GM23338 (cell line): ENCODE data around the gene AK9. TPM values are rescaled to one million over a fixed set of nuclear protein-coding genes. Genes with fewer than 3 reads are reported as not detected.

Experiments
- ATAC-seq: fragments of 200-7000 bp; cut with Tn5 transposase; 3 replicates; pipeline ENCODE4 v1.9.1; 2020
- DNase-seq: peaks from one replicate; pipeline ENCODE4 v3.0.0-alpha.2; 2015; ENCODE audit warnings: low spot score
- H2AFZ ChIP-seq: fragments of 200-600 bp; sonication (generic); 2 replicates; pipeline ENCODE4 v1.8.0; 2016; ENCODE audit warnings: antibody characterized with exemption, mild to moderate bottlenecking, moderate library complexity
- H3F3A ChIP-seq: fragments of 200-600 bp; sonication (generic); replicated peaks from 2 replicates; pipeline ENCODE4 v1.8.0; 2017; ENCODE audit warnings: antibody characterized with exemption, mixed run types, low read depth
- H3K27ac ChIP-seq: fragments of 200-600 bp; sonication (generic); 2 replicates; pipeline ENCODE4 v1.6.1; 2016; ENCODE audit warnings: low read depth
- H3K27me3 ChIP-seq: fragments of 200-600 bp; sonication (generic); 2 replicates; pipeline ENCODE4 v1.8.0; 2016; ENCODE audit warnings: mild to moderate bottlenecking, mixed run types, moderate library complexity; ENCODE audit not compliant: insufficient read depth
- H3K36me3 ChIP-seq: fragments of 200-600 bp; sonication (generic); 2 replicates; pipeline ENCODE4 v1.8.0; 2016; ENCODE audit warnings: mild to moderate bottlenecking; ENCODE audit not compliant: insufficient read depth
- H3K4me1 ChIP-seq: fragments of 200-600 bp; sonication (generic); 2 replicates; pipeline ENCODE4 v1.8.0; 2016; ENCODE audit warnings: mild to moderate bottlenecking, moderate library complexity; ENCODE audit not compliant: insufficient read depth
- H3K4me2 ChIP-seq: fragments of 200-600 bp; sonication (generic); 2 replicates; pipeline ENCODE4 v1.7.1; 2017; ENCODE audit warnings: mixed run types
- H3K4me3 ChIP-seq: fragments of 200-600 bp; sonication (generic); 2 replicates; pipeline ENCODE4 v1.6.1; 2016; ENCODE audit warnings: mixed run types
- H3K79me2 ChIP-seq: fragments of 200-600 bp; sonication (generic); replicated peaks from 2 replicates; pipeline ENCODE4 v1.8.0; 2017; ENCODE audit warnings: mild to moderate bottlenecking; ENCODE audit not compliant: insufficient read depth
- H3K9me2 ChIP-seq: fragments of 200-600 bp; sonication (generic); 2 replicates; pipeline ENCODE4 v1.8.0; 2017; ENCODE audit not compliant: insufficient read depth
- H4K20me1 ChIP-seq: fragments of 200-600 bp; sonication (generic); replicated peaks from 2 replicates; pipeline ENCODE4 v1.8.0; 2017; ENCODE audit warnings: mild to moderate bottlenecking; ENCODE audit not compliant: insufficient read depth
- H3K27ac Mint-ChIP-seq: 2 replicates; pipeline ENCODE4 v1.8.0; 2020; ENCODE audit warnings: inconsistent platforms, mild to moderate bottlenecking, moderate library complexity, mixed read lengths
- H3K27me3 Mint-ChIP-seq: 3 replicates; pipeline ENCODE4 v1.8.0; 2022; ENCODE audit warnings: low read depth, mild to moderate bottlenecking, moderate library complexity, mixed read lengths, inconsistent platforms; ENCODE audit not compliant: insufficient read depth, poor library complexity
- H3K36me3 Mint-ChIP-seq: 3 replicates; pipeline ENCODE4 v1.8.0; 2021; ENCODE audit warnings: low read depth, mild to moderate bottlenecking, inconsistent platforms, moderate library complexity, mixed read lengths
- H3K4me1 Mint-ChIP-seq: 3 replicates; pipeline ENCODE4 v1.8.0; 2020; ENCODE audit warnings: mild to moderate bottlenecking, inconsistent platforms, mixed read lengths
- H3K4me3 Mint-ChIP-seq: 3 replicates; pipeline ENCODE4 v1.8.0; 2021; ENCODE audit warnings: moderate library complexity, mild to moderate bottlenecking, inconsistent platforms, mixed read lengths
- H3K9me3 Mint-ChIP-seq: 3 replicates; pipeline ENCODE4 v1.8.0; 2020; ENCODE audit warnings: moderate library complexity, mild to moderate bottlenecking, inconsistent platforms, mixed read lengths
- CREB1 ChIP-seq: fragments of 250-450 bp; sonication (Bioruptor Pico); IDR thresholded peaks from 2 replicates; pipeline ENCODE4 v1.5.0; 2020; ENCODE audit warnings: low read depth, mild to moderate bottlenecking, moderate library complexity
- EZH2 ChIP-seq: fragments of 200-600 bp; sonication (generic); IDR thresholded peaks from one replicate; pipeline ENCODE4 v1.8.0; 2017; ENCODE audit warnings: antibody characterized with exemption, mild to moderate bottlenecking, low read depth; ENCODE audit not compliant: unreplicated experiment
- JUNB ChIP-seq: IDR thresholded peaks from one replicate; pipeline ENCODE4 v1.6.1; 2016; ENCODE audit warnings: antibody characterized with exemption; ENCODE audit not compliant: unreplicated experiment
- NANOG ChIP-seq: IDR thresholded peaks from 2 replicates; pipeline ENCODE4 v1.6.1; 2016; ENCODE audit warnings: antibody characterized with exemption, borderline replicate concordance
- POLR2AphosphoS5 ChIP-seq: IDR thresholded peaks from 2 replicates; pipeline ENCODE4 v1.6.1; 2016; ENCODE audit warnings: antibody characterized with exemption, low read depth
- REST ChIP-seq: IDR thresholded peaks from one replicate; pipeline ENCODE4 v1.6.1; 2018; ENCODE audit warnings: antibody characterized with exemption; ENCODE audit not compliant: unreplicated experiment
- STAT1 ChIP-seq: IDR thresholded peaks from one replicate; pipeline ENCODE4 v1.6.1; 2016; ENCODE audit warnings: antibody characterized with exemption; ENCODE audit not compliant: unreplicated experiment
- ZNF331 ChIP-seq: fragments of 250-450 bp; sonication (Bioruptor Pico); IDR thresholded peaks from 2 replicates; pipeline ENCODE4 v1.5.0; 2020; ENCODE audit warnings: low read depth, mild to moderate bottlenecking, moderate library complexity
- polyA plus RNA-seq: library from polyadenylated mRNA; unstranded; fragments of >200 nt; fragmentation: Nextera tagmentation; extraction: Ambion mirVana; gene quantifications from 2 replicates; pipeline ENCODE4 v1.2.1, GENCODE V29; 2016
- total RNA-seq: library from RNA; depleted of rRNA; stranded (reverse); fragments of >200 nt; shearing (Covaris generic); gene quantifications from 2 replicates; pipeline ENCODE4 v1.2.3, GENCODE V29; 2014
- TF ChIP-seq, protein P1 (sequence below): IDR thresholded peaks from 2 replicates; pipeline ENCODE4 v1.6.1; 2016; ENCODE audit warnings: antibody characterized with exemption
- TF ChIP-seq, protein P2 (sequence below), 2 experiments: fragments of 200-600 bp in 1 of 2; sonication (generic) in 1 of 2; conservative IDR thresholded peaks; 2 replicates each; pipeline versions ENCODE4 v1.5.1 to v1.6.1; 2016 to 2017; ENCODE audit warnings: antibody characterized with exemption in 2 of 2, low read depth in 2 of 2, mild to moderate bottlenecking in 2 of 2, moderate library complexity in 1 of 2

The AK9 gene
- total and polyA plus RNA-seq, 2 experiments from 2014 or later = 2.0 to 6.4 TPM

GRCh38 chr6:109611502-109611901 lies 79.5 kb downstream of the AK9 start:
- Histone ChIP-seq H3K27me3 (no peaks in the 10 kb centered on the region), H2AFZ (no peak overlapping the region), H3K36me3 (no peaks in the 10 kb centered on the region), H4K20me1 (no peaks in the 10 kb centered on the region), H3K79me2 (no peaks in the 10 kb centered on the region), H3K9me2 (no peaks in the 10 kb centered on the region), H3K27ac (no peak overlapping the region), H3K4me2 (no peak overlapping the region), H3F3A (no peaks in the 10 kb centered on the region), H3K4me3 (no peak overlapping the region), H3K4me1 (no peaks in the 10 kb centered on the region)
- Mint-ChIP-seq H3K27ac (no peak overlapping the region), H3K9me3 (no peaks in the 10 kb centered on the region; the same call in 2 of the 3 replicates), H3K4me3 (no peak overlapping the region), H3K36me3 (no peaks in the 10 kb centered on the region), H3K4me1 (no peaks in the 10 kb centered on the region), H3K27me3 (peaks cover 3% of the 10 kb centered on the region)
- no peak for TF ChIP-seq REST
- TF ChIP-seq JUNB = no peak
- no peak for TF ChIP-seq ZNF331 (CRISPR knock-in tag)
- no peak for DNase-seq
- no peak for ATAC-seq

- Mint-ChIP-seq H3K4me1 (no peaks in the 10 kb centered on the region), H3K9me3 (no peaks in the 10 kb centered on the region; the same call in 2 of the 3 replicates), H3K27ac (no peak overlapping the region), H3K4me3 (no peak overlapping the region), H3K27me3 (peaks cover 5% of the 10 kb centered on the region), H3K36me3 (no peaks in the 10 kb centered on the region)
- Histone ChIP-seq H3K4me1 (no peaks in the 10 kb centered on the region), H3K36me3 (no peaks in the 10 kb centered on the region; the same call in 1 of the 2 replicates), H3K27me3 (no peaks in the 10 kb centered on the region), H3K79me2 (no peaks in the 10 kb centered on the region), H4K20me1 (no peaks in the 10 kb centered on the region), H3K4me3 (no peak overlapping the region), H3F3A (no peaks in the 10 kb centered on the region), H3K27ac (no peak overlapping the region), H2AFZ (peak overlapping the region; percentile 70; the same call in 1 of the 2 replicates), H3K4me2 (no peak overlapping the region), H3K9me2 (no peaks in the 10 kb centered on the region)
- DNase-seq (no peak), ATAC-seq (no peak)
- no peak for TF ChIP-seq ZNF331 (CRISPR knock-in tag)
- no peak for TF ChIP-seq CREB1 (CRISPR knock-in tag)
- TF ChIP-seq, protein P1, sequence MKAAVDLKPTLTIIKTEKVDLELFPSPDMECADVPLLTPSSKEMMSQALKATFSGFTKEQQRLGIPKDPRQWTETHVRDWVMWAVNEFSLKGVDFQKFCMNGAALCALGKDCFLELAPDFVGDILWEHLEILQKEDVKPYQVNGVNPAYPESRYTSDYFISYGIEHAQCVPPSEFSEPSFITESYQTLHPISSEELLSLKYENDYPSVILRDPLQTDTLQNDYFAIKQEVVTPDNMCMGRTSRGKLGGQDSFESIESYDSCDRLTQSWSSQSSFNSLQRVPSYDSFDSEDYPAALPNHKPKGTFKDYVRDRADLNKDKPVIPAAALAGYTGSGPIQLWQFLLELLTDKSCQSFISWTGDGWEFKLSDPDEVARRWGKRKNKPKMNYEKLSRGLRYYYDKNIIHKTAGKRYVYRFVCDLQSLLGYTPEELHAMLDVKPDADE = no peak
- TF ChIP-seq NANOG = no peak
- TF ChIP-seq STAT1 = no peak
- TF ChIP-seq EZH2 = no peak
- TF ChIP-seq POLR2AphosphoS5 = no peak
- TF ChIP-seq, protein P2, sequence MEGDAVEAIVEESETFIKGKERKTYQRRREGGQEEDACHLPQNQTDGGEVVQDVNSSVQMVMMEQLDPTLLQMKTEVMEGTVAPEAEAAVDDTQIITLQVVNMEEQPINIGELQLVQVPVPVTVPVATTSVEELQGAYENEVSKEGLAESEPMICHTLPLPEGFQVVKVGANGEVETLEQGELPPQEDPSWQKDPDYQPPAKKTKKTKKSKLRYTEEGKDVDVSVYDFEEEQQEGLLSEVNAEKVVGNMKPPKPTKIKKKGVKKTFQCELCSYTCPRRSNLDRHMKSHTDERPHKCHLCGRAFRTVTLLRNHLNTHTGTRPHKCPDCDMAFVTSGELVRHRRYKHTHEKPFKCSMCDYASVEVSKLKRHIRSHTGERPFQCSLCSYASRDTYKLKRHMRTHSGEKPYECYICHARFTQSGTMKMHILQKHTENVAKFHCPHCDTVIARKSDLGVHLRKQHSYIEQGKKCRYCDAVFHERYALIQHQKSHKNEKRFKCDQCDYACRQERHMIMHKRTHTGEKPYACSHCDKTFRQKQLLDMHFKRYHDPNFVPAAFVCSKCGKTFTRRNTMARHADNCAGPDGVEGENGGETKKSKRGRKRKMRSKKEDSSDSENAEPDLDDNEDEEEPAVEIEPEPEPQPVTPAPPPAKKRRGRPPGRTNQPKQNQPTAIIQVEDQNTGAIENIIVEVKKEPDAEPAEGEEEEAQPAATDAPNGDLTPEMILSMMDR (conservative IDR thresholded peaks at IDR 0.05; ENCODE audit: low read depth in 2 of 2) = no peak
Observed at GRCh38 chr6:109610590-109610989, 80.4 kb downstream of the AK9 start.
